ENCODE data around the gene FSTL4. TPM values are rescaled to one million over a fixed set of nuclear protein-coding genes. Genes with fewer than 3 reads are reported as not detected.

The FSTL4 gene
- total RNA-seq, 1 experiment from 2014 or later: not detected

DNA sequence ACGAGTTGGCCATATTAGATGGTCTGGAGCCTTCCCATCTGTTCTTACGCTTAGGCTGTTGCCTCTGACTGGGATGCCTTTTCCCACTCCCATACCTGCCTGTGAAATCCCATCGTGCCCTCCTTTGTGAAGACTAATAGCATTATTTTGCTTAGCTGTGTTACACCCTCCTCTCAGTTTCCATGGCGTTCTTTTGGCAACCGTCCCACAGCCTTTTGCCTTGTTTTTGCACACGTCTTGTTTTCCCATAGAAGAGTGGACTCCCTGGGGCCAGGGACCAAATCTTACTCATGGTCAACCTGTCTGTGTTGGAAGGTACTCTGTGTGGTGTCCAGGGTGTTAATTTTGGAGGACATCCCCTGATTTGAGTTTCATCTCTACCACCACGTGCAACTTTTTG is 318.4 kb downstream of the FSTL4 start:
- no peak for DNase-seq (ENCODE audit: low read depth)
- in situ Hi-C loops (cut with HindIII; ENCODE audit: low pct_unique_long_range_greater_than_20kb, low sequenced_read_pairs): no loop called here

- in situ Hi-C loops (cut with HindIII; ENCODE audit: low pct_unique_long_range_greater_than_20kb, low sequenced_read_pairs): no loop called here
- DNase-seq (ENCODE audit: low read depth): peak; percentile 46
Observed at GRCh38 chr5:133292300-133292699, 320.0 kb downstream of the FSTL4 start.

DNA sequence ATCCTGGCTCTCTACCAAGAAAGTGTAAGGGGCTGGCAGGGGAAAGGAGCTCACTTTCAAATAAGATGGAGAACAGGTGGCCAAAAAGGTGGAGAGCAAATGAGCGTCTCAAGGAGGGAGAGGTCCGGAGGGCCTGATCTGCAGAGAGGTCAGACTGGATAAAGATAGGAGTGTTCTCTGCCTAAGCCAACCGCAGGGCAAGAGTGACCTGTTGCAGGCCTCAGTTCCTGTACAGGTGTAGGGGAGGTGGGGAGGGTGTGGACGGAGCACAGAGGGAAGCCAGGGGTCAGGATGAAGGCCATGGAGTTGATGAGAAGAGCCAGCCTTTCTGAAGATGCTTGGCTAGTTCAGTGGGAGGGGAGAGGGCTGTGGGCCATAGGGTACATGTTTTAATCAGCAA is 320.8 kb downstream of the FSTL4 start:
- no peak for DNase-seq (ENCODE audit: low read depth)
- in situ Hi-C loops (cut with HindIII; ENCODE audit: low pct_unique_long_range_greater_than_20kb, low sequenced_read_pairs): no loop called here

DNA sequence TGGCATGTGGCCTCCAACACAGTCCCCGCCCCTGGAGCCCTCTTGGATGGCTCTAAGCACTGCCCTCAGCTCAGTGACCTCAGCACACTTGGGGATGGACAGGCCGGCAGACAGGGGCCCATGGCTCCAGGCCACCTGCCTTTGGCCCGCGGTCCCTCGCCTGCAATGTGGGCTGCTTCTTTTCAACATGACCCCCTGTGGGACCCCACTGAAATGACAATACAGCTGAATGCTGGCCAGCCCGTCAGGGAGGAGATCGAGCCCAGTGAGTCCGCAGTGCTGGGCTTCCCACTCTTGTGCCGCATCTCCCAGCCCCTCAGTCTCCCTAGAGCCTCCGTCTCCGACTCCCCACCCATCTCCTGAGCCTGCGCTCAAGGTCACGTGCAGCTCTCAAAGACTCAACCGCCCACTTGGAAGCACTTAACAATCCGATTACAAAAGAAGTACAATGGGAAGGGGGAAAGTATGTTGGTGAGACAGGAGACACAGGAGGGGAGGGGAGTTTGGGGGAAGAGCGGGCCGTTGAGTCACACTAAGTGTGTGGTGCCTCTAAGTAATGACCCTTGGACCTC is 321.6 kb downstream of the FSTL4 start:
- in situ Hi-C loops (cut with HindIII; ENCODE audit: low pct_unique_long_range_greater_than_20kb, low sequenced_read_pairs): no loop called here
- no peak for DNase-seq (ENCODE audit: low read depth)

- no peak for DNase-seq (ENCODE audit: low read depth)
- in situ Hi-C loops (cut with HindIII; ENCODE audit: low pct_unique_long_range_greater_than_20kb, low sequenced_read_pairs): no loop called here
Observed at GRCh38 chr5:133289686-133290367, 322.5 kb downstream of the FSTL4 start.

- DNase-seq (ENCODE audit: low read depth): peak; percentile 25
Observed at GRCh38 chr5:133287500-133287899, 324.8 kb downstream of the FSTL4 start.

GRCh38 chr5:133286483-133286882 is 325.9 kb downstream of the FSTL4 start:
- no peak for DNase-seq (ENCODE audit: low read depth)
- in situ Hi-C loops (cut with HindIII; ENCODE audit: low pct_unique_long_range_greater_than_20kb, low sequenced_read_pairs): no loop called here

More at GRCh38 chr5:133287500-133287899, 324.8 kb downstream of the FSTL4 start:
- in situ Hi-C loops (cut with HindIII; ENCODE audit: low pct_unique_long_range_greater_than_20kb, low sequenced_read_pairs): no loop called here

- DNase-seq (ENCODE audit: low read depth): peak; percentile 65
- in situ Hi-C loops (cut with HindIII; ENCODE audit: low pct_unique_long_range_greater_than_20kb, low sequenced_read_pairs): no loop called here
Observed at GRCh38 chr5:133285583-133286021, 326.7 kb downstream of the FSTL4 start.

- DNase-seq (ENCODE audit: low read depth): no peak
- in situ Hi-C loops (cut with HindIII; ENCODE audit: low pct_unique_long_range_greater_than_20kb, low sequenced_read_pairs): no loop called here
Observed at GRCh38 chr5:133284306-133284705, 328.0 kb downstream of the FSTL4 start.

DNA sequence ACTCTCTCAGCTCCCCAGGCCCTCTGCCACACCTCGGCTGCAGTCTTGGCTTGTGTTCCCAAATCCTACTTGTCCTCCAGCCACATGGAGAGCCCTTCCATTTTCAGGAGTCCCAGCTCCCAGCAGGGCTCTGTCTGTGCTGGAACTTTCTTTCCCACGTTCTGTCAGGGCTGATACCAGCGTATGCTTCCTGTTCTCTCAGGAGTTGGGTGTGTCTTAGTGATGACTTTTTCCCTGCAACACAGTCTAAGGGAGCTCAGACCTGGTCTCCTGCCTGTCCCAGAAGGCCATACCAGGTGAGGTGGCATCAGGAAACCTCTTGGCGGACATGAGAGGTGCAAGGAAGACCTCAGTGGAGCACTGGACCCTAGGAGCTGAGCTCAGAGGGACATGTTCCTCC is 334.0 kb downstream of the FSTL4 start:
- in situ Hi-C loops (cut with HindIII; ENCODE audit: low pct_unique_long_range_greater_than_20kb, low sequenced_read_pairs): no loop called here
- DNase-seq (ENCODE audit: low read depth): no peak

DNA sequence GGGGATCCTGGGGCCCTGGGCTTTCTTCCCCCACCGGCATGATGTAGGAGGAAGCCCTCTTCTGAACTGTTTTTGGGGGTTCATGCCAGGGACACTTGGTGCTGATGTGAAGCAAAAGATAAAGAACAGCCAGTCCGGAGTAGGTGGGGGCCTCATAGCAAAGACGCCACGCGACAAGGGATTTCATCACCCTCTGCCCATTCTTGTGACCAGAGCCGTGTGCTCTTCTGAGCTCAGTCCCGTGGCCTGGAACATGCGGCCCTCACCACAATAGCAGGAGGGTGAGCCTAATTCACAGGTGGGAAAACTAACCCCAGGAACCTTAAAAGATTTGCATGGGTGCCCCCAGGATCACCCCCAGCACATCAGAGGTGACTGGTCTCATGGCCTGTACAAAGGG is 334.6 kb downstream of the FSTL4 start:
- in situ Hi-C loops (cut with HindIII; ENCODE audit: low pct_unique_long_range_greater_than_20kb, low sequenced_read_pairs): no loop called here
- no peak for DNase-seq (ENCODE audit: low read depth)

DNA sequence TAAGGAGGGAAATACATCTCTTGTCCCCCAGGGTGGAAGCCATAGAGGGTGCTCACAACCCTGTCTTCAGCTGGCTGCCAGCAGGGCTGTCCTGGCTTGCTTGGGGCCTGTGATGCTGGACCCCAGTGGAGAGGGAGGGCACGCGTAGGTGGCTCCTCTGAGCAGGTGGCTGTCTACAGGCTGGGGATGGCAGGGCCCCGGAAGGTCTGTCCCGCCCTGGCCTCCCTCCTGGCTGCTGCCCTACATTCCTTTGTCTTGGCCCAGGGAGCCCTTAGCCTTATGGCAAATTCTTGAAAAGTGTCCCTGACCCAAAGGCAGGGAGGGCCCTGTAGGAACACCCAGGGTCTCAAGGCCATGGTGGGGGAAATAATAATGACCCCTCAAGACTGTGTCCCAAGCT is 336.2 kb downstream of the FSTL4 start:
- in situ Hi-C loops (cut with HindIII; ENCODE audit: low pct_unique_long_range_greater_than_20kb, low sequenced_read_pairs): no loop called here
- no peak for DNase-seq (ENCODE audit: low read depth)

- no peak for DNase-seq (ENCODE audit: low read depth)
- in situ Hi-C loops (cut with HindIII; ENCODE audit: low pct_unique_long_range_greater_than_20kb, low sequenced_read_pairs): no loop called here
Observed at GRCh38 chr5:133275631-133276030, 336.7 kb downstream of the FSTL4 start.

DNA sequence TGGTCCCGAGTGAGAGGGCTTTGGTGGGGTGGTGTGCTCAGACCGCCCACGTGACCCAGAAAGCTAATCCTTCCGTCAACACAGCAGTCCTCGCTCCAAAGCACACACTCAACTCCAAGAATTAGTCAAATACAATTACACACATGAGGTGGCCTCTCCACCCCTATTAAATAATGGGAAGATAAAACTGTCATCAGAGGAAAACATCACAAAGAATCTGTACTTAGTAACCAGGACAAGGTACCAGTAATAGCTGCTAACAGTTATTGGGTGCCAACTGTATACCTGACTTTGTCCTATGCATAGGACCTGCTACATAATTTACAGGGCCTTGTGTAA is 337.8 kb downstream of the FSTL4 start:
- in situ Hi-C loops (cut with HindIII; ENCODE audit: low pct_unique_long_range_greater_than_20kb, low sequenced_read_pairs): no loop called here
- no peak for DNase-seq (ENCODE audit: low read depth)

DNA sequence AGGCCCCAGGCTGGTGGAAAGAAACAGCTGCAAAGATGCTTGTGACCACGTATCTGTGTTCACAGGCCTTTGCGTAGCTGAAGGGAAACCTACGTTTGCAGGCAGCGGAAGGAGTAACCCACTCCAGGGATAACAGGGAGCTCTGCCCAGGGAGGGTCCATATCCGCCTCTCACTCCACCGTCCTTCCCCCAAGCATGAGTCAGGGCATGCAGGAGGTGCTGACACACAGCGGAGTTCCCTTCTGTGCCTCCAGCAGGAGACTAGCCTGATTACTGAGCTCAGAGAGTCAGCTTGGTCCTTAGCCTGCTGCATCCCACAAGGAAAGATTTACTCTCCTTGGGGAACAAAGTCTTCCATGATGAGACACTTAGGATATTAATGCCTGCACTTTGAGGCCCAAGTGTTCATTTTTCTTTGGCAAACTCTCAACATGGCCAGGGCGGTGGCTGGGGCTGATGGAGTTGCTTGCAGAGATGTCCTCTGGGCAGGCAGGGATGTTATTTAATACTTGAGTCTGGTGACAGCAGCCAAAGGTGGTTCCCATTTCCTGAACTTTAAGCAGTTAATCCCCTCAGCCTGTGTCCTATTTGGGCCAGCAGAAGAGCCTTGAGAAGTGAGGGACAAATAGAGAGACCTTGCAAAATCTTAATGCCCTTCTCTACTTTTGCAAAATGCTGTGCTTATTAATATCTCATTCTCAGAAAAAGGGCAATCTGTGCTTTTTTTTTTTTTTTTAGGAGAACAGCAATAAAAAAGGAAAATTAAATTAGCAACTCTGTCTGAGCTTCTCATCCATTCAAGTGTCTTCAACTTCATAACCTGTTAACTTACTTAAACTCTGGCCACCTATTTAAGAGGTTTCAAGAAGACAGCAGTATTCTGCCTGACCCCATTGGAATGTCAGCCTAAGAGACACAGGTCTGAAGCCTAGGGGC is 338.4 kb downstream of the FSTL4 start:
- no peak for DNase-seq (ENCODE audit: low read depth)
- in situ Hi-C loops (cut with HindIII; ENCODE audit: low pct_unique_long_range_greater_than_20kb, low sequenced_read_pairs): no loop called here

DNA sequence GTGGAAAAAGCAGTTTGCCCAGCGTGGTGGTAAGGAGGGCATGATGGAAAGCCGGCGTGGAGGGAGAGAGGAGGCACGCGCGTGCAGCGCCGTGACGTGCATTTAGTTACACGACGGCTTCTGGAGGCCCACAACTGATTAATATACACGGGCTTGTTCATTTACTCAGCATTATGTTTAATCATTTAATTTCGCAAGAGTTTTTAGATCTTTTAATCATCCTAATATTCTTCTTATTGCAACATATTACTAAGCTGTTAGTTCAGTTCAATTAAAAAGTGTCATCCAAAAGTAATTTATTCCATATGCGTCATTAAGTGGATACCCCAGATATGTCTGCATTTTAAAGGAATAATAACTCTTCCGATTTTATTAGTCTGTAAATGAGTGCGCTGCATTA is 340.0 kb downstream of the FSTL4 start:
- in situ Hi-C loops (cut with HindIII; ENCODE audit: low pct_unique_long_range_greater_than_20kb, low sequenced_read_pairs): no loop called here
- no peak for DNase-seq (ENCODE audit: low read depth)

DNA sequence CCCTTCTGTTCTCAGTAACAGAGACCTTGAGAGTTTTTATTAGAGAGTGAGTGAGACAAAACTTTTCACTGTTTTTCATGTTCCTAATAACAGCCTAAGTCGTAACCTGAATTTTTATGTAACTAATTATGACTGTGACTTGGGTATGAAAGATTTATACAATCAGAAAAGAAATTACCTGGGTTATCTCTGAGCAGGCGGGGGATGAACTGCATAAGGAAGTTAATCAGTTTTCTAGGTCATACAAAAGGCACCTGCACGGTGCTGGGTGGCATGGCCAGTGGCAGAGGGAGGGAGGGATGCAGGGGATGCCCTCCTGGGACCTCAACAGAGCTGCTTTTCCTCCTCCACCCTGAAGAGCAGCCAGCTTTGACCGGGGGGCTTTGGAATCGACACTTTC is 340.7 kb downstream of the FSTL4 start:
- in situ Hi-C loops (cut with HindIII; ENCODE audit: low pct_unique_long_range_greater_than_20kb, low sequenced_read_pairs): no loop called here
- no peak for DNase-seq (ENCODE audit: low read depth)

DNA sequence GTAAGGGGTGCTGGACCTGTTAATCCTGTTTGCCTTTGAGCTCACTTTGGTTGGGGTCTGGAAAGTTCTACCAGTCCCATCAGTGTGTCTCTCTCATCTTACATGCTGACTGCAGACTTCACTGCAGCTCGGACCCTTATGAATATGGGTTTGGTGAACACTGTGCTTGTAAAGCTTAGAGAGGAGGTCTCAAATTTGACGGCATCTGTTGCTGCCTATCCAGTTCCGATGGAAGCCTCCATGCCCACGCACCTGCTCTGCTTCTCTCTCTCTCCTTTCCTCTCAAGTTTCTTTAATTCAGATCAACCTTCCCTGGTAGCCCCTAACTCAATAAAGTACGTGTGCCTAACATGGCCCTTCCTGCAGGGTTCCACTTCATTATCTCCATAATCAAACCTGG is 342.6 kb downstream of the FSTL4 start:
- in situ Hi-C loops (cut with HindIII; ENCODE audit: low pct_unique_long_range_greater_than_20kb, low sequenced_read_pairs): no loop called here
- no peak for DNase-seq (ENCODE audit: low read depth)

- in situ Hi-C loops (cut with HindIII; ENCODE audit: low pct_unique_long_range_greater_than_20kb, low sequenced_read_pairs): no loop called here
Observed at GRCh38 chr5:133267601-133268000, 344.7 kb downstream of the FSTL4 start.

More at GRCh38 chr5:133267601-133268000, 344.7 kb downstream of the FSTL4 start:
- DNase-seq (ENCODE audit: low read depth): no peak

Data from Caki2 (cell line).